Uterus (tissue), 4 donors: ENCODE results near the gene SLC6A6. TPM values are rescaled to one million over a fixed set of nuclear protein-coding genes. Genes with fewer than 3 reads are reported as not detected.

ENCODE experiments used
- DNase-seq, 2 donors: peaks; one replicate each; pipeline ENCODE4 v3.0.0-alpha.2; 2019 to 2020
- H3K27ac ChIP-seq, 2 donors: fragments of 200-600 bp; sonication (generic); 1 replicate in 1 of 2; 2 replicates in 1 of 2; pipeline ENCODE4 v1.5.1; 2016 to 2018
- H3K27me3 ChIP-seq, 2 donors: fragments of 200-600 bp; sonication (generic); one replicate each; pipeline ENCODE4 v1.5.1; 2018 to 2019; ENCODE audit warnings: control low read depth in 1 of 2
- H3K36me3 ChIP-seq, 2 donors: fragments of 200-600 bp; sonication (generic); one replicate each; pipeline ENCODE4 v1.5.1; 2019; ENCODE audit warnings: control low read depth in 1 of 2
- H3K4me1 ChIP-seq, 2 donors: fragments of 200-600 bp; sonication (generic); one replicate each; pipeline ENCODE4 v1.5.1; 2018 to 2019; ENCODE audit warnings: control low read depth in 1 of 2
- H3K4me3 ChIP-seq, 2 donors: fragments of 200-600 bp; sonication (generic); 1 replicate in 1 of 2; 2 replicates in 1 of 2; pipeline ENCODE4 v1.5.1; 2018 to 2019; ENCODE audit warnings: mild to moderate bottlenecking in 1 of 2
- H3K9me3 ChIP-seq, 2 donors: fragments of 200-600 bp; sonication (generic); one replicate each; pipeline ENCODE4 v1.5.1; 2019; ENCODE audit warnings: control low read depth in 1 of 2
- POLR2A ChIP-seq, 2 donors: fragments of 450-650 bp; IDR thresholded peaks; one replicate each; pipeline ENCODE4 v1.6.1; 2016; ENCODE audit warnings: antibody characterized with exemption in 2 of 2, mild to moderate bottlenecking in 1 of 2, moderate library complexity in 1 of 2
- intact Hi-C: fragments of 100-400 bp; cut with DNase I; formaldehyde crosslinking; loops from one replicate; pipeline ENCODE4 v1.15.1; 2023; ENCODE audit warnings: low total_unique reads
- total RNA-seq, 4 donors: library from RNA; depleted of rRNA in 3 of 4; stranded (reverse); fragments of >200 nt in 3 of 4; gene quantifications; one replicate each; pipeline versions ENCODE4 v1.1.0 to v1.2.4, GENCODE V29; 2014 to 2023
- TF ChIP-seq, protein P1 (sequence below), 4 experiments: fragments of 200-600 bp in 2 of 4; fragments of 450-650 bp in 2 of 4; sonication (generic) in 2 of 4; IDR thresholded peaks; one replicate each; pipeline ENCODE4 v1.5.1; 2016 to 2019; ENCODE audit warnings: antibody characterized with exemption in 4 of 4, mild to moderate bottlenecking in 2 of 4, moderate library complexity in 1 of 4
- donor health status: DM: yes; HTN: yes; CAD: no.

Gene SLC6A6
- total RNA-seq, 4 donors from 2014 or later, result 15.9 to 37.5 (median 18.0) TPM

- intact Hi-C loops, result no loop called here
- TF ChIP-seq, protein P1, sequence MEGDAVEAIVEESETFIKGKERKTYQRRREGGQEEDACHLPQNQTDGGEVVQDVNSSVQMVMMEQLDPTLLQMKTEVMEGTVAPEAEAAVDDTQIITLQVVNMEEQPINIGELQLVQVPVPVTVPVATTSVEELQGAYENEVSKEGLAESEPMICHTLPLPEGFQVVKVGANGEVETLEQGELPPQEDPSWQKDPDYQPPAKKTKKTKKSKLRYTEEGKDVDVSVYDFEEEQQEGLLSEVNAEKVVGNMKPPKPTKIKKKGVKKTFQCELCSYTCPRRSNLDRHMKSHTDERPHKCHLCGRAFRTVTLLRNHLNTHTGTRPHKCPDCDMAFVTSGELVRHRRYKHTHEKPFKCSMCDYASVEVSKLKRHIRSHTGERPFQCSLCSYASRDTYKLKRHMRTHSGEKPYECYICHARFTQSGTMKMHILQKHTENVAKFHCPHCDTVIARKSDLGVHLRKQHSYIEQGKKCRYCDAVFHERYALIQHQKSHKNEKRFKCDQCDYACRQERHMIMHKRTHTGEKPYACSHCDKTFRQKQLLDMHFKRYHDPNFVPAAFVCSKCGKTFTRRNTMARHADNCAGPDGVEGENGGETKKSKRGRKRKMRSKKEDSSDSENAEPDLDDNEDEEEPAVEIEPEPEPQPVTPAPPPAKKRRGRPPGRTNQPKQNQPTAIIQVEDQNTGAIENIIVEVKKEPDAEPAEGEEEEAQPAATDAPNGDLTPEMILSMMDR (IDR thresholded peaks at IDR 0.05), result no peak
- no peak for TF ChIP-seq POLR2A (IDR thresholded peaks at IDR 0.05)
- no peaks in the 10 kb centered on the region for H3K27me3 ChIP-seq
- DNase-seq, result no peak
- H3K4me1 ChIP-seq, result no peaks in the 10 kb centered on the region
- no peak overlapping the region for H3K4me3 ChIP-seq
- no peak overlapping the region for H3K27ac ChIP-seq
- H3K36me3 ChIP-seq, result no peaks in the 10 kb centered on the region
- no peaks in the 10 kb centered on the region for H3K9me3 ChIP-seq
These were observed 129.5 kb downstream of the SLC6A6 start for GRCh38 chr3:14531856-14532395.

DNA sequence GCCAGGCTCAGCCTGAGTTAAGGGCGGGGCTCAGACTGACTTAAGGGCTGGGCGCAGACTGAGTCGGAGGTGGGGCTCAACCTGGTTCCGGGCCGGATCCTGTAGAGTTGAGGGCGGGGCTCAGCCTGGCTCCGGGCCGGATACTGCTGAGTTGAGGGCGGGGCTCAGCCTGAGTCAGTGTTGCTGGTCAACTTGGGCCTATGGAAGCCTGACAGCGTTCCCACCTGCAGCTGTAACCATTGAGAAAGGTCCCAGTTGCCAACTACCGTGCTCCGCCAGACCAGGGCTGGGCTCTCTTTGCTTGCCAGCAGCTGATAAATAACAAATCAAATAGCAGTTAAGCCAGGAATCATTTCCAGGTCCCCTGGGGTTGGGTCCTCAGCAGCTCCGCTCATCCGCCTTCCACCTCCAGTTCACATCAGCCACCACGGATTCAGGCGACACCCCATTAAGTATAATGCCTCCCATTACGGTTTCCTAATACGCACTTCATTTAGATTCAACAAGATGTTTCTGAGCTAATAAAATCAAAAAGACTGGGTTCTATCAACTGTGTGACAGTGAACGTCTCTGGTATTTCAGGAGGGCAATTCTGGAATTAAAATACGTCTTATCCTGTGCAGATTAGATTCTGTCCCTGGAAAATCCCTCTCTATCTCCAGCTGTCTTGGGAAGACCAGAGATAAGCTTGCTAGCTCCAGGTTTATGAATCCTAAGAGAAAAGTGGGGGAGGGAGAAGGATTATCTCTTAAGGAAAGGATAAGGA lies 130.5 kb downstream of the SLC6A6 start:
- Histone ChIP-seq H3K4me1 (no peaks in the 10 kb centered on the region), H3K9me3 (no peaks in the 10 kb centered on the region), H3K4me3 (no peak overlapping the region), H3K27me3 (no peaks in the 10 kb centered on the region), H3K27ac (no peak overlapping the region), H3K36me3 (no peaks in the 10 kb centered on the region)
- intact Hi-C loops, result no loop called here
- TF ChIP-seq, protein P1 (IDR thresholded peaks at IDR 0.05), result no peak
- no peak for TF ChIP-seq POLR2A (IDR thresholded peaks at IDR 0.05)
- no peak for DNase-seq

DNA sequence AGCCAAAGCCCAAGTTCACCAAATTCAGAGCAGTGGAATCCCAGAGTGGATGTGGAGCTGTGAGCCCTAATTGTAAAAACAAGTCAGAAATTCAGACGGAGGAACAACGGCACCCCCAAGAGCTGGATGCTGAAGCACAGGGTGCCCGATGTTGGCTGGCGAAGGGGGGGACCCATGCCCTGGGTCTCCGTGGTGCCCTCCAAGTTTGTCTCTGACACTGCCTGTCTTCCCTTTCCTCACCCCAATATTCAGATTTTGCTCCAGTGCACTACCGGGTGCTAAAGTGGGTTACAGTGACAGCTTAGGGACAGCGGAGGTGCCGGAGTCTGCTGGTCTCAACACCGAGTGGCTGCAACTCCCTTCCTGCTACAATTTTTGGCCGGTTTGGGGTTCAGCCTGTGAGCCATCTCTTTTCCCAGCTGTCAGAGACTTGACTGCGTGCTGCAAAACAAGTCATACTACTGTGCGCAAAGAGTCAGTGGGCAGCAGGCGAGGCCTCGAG lies 131.1 kb downstream of the SLC6A6 start:
- DNase-seq, result no peak
- H3K27me3 ChIP-seq, result no peaks in the 10 kb centered on the region
- H3K27ac ChIP-seq, result no peak overlapping the region
- H3K9me3 ChIP-seq, result no peaks in the 10 kb centered on the region
- no peak overlapping the region for H3K4me3 ChIP-seq
- TF ChIP-seq, protein P1 (IDR thresholded peaks at IDR 0.05), result no peak
- TF ChIP-seq POLR2A (IDR thresholded peaks at IDR 0.05), result no peak
- intact Hi-C loops, result no loop called here
- H3K4me1 ChIP-seq, result no peaks in the 10 kb centered on the region
- H3K36me3 ChIP-seq, result no peaks in the 10 kb centered on the region

- H3K27me3 ChIP-seq, result no peaks in the 10 kb centered on the region
- H3K9me3 ChIP-seq, result no peaks in the 10 kb centered on the region
- intact Hi-C loops, result no loop called here
- no peaks in the 10 kb centered on the region for H3K36me3 ChIP-seq
- no peaks in the 10 kb centered on the region for H3K4me1 ChIP-seq
- H3K27ac ChIP-seq, result no peak overlapping the region
- no peak overlapping the region for H3K4me3 ChIP-seq
- no peak for TF ChIP-seq POLR2A (IDR thresholded peaks at IDR 0.05)
- DNase-seq, result no peak
These were observed 132.2 kb downstream of the SLC6A6 start for GRCh38 chr3:14534516-14535191.

DNA sequence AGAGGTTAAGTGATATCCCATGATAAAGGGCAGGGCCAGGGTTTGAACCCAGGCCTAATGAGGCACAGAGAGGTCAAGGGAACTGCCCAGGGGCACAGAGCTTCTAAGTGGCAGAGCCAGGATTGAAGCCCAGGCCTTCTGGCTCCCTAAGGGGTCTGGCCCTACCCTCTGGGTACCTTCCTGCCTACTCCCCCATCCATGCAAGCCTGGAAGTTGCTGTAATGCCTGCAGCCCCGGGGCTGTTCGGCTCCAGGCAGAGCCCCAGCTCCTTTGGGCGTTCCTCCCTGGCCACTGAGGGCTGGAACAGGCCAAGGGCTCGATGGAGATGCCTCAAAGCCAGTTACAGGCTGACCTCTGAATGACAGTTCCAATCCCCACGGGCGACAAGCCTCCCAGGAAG lies 133.2 kb downstream of the SLC6A6 start:
- TF ChIP-seq, protein P1 (IDR thresholded peaks at IDR 0.05), result no peak
- no peak for TF ChIP-seq POLR2A (IDR thresholded peaks at IDR 0.05)
- no peaks in the 10 kb centered on the region for H3K4me1 ChIP-seq
- H3K36me3 ChIP-seq, result no peaks in the 10 kb centered on the region
- intact Hi-C loops, result no loop called here
- H3K27me3 ChIP-seq, result no peaks in the 10 kb centered on the region
- no peak for DNase-seq
- H3K9me3 ChIP-seq, result no peaks in the 10 kb centered on the region
- no peak overlapping the region for H3K4me3 ChIP-seq
- no peak overlapping the region for H3K27ac ChIP-seq
